IPS DF 4.7 (cell line): ENCODE data around the gene MIPOL1.
"Not testable (repeated sequence)": the region's sequence is repeated elsewhere in the genome, so short reads cannot be mapped to it uniquely, and the experiment has no call there.

Experiments used
- DNase-seq: peaks from one replicate; pipeline ENCODE4 v3.0.0-alpha.2; 2013; ENCODE audit warnings: low spot score; ENCODE audit errors: extremely low read depth

The MIPOL1 gene

DNA sequence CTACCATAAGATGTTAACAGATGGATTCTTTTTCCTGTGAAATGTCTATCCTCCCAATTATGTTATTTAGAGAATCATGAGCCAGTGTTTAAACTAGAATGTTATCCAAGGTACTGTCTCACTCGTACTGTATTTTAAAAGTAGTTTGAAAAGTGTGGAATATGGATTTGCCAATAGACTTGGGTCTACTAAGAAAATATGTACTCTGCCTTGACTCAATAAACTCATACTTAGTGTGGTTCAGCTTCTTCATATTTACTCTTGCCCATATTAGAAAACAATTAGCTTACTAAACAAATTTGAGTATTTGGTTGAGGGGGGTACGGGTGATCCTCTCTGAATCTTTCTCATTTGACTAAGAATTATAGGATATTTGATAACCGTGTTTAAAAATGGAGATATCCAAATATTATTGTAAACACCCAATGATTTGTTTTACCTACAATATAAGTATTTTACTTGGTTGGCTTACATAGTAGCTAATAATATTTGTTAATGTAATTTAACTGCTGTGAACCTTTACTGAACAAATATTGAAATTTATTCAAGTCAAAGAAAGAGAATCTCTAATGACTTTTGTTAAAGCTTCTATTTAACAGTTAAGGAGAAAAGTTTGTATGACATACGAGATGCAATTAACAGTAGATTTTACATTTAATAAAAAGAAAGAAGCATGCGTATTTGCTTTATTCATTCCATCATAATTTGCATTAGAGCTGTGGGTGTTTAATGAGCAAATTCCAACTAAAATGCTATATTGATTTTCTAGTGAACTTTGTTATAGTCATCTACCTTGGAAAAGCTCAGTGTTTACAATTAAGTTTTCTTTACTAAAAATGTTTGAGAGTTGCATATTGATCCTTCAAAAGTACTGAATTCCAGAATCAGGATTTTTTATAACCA is 81.2 kb downstream of the MIPOL1 start:
- DNase-seq, result no peak

DNA sequence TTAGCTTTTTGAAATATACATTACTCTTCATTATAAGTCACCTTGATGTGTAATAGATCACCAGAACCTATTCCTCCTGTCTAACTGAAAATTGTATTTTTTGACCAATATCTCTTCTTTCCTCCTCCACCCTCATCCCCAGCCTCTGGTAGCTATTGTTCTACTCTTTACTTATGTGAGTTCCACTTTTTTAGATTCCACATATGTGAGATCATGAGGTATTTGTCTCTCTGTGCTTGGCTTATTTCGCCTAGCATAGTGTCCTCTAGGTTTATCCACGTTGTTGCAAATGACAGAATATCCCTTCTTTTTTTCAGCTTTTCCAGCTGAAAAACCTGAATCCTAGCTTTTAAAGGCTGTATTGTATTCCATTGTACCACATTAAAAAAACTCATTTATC is 82.1 kb downstream of the MIPOL1 start:
- no peak for DNase-seq

DNA sequence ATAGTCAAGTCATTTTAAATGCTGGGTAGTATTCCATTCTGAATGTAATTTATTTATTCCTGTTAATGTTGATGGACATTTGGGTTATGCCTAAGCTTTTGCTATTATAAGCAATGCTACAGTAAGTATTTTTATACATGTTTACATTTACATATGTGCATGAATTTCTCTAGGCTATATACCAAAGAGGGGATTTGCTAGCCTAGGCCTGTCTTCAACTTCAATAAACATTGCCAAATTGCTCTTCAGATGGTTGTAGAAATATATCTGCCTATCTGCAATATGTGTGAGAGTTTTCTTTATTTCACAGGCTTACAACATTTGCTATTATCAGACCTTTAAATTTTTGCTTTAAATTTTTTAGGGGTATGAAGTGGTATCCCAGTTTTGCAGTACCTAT is 87.0 kb downstream of the MIPOL1 start:
- DNase-seq, result no peak

DNA sequence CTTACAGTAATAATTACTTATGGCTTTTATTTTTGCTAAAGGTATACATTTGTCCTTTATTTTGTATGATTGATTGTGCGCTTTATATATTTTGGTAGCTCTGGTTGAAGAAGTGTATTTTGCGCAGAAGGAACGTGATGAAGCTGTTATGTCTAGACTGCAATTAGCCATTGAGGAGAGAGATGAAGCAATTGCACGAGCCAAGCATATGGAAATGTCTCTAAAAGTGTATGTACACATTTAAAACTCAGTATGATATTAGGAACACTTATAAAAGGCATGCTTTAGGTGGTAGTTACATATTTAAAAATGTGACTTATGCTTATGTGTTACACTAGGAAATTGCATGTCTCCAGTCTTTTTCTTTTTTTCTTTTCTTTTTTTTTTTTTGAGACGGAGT is 87.5 kb downstream of the MIPOL1 start:
- no peak for DNase-seq

DNA sequence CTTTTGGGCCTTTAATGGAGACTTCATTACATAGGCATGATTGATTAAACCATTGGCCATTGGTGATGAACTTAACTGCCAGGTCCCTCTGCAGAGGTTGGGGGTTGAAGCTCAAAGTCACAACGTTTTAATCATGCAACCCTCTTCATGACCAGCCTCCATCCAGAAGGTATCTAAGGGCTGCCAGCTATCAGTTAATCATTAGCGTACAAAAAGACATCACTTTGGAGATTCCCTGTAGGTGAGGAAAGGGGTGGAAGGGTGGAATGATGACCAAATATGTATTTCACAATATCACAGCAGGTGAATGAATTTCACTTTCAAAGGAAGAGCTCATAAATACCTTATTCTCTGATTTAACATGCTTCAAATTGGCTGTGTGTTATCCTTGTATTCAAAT is 92.0 kb downstream of the MIPOL1 start:
- DNase-seq, result no peak

DNA sequence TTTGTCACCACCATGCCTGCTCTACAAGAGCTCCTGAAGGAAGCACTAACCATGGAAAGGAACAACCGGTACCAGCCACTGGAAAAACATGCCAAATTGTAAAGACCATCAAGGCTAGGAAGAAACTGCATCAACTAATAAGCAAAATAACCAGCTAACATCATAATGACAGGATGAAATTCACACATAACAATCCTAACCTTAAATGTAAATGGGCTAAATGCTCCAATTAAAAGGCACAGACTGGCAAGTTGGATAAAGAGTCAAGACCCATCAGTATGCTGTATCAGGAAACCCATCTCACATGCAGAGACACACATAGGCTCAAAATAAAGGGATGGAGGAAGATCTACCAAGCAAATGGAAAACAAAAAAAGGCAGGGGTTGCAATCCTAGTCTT is 97.5 kb downstream of the MIPOL1 start:
- not testable (repeated sequence) for DNase-seq

DNA sequence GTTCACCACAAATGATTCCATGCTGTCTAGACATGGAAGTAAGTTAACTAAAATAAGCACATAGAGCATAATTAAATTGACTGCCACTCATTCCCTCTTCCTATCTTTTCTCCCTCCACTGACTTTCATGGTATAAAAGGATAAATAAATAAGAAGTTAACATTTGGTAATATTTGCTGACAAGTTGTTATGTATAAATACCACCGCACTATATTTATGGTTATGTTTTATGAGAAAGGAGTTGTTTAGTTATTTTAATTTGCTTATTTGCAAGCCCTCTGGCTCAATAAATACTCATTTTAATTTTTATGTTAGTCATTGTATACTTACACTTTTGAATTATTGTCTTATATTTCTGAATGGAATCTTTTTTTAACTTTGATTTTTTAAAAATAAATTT is 113.5 kb downstream of the MIPOL1 start:
- DNase-seq, result no peak

DNA sequence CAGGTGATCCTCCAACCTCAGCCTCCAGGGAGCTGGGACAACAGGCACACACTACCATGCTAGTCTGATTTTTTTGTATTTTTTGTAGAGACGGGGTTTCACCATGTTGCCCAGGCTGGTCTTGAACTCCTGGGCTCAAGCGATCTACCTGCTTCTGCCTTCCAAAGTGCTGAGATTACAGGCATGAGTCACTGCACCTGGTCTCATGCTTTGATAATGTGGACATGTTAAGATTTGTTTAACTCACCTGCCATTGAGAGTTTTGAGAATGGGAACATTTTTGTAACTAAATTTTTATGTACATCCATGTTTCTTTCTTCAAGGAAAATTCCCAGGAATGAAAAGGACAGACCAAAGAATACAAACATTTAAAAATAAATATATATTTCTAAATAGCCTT is 121.2 kb downstream of the MIPOL1 start:
- DNase-seq, result no peak

DNA sequence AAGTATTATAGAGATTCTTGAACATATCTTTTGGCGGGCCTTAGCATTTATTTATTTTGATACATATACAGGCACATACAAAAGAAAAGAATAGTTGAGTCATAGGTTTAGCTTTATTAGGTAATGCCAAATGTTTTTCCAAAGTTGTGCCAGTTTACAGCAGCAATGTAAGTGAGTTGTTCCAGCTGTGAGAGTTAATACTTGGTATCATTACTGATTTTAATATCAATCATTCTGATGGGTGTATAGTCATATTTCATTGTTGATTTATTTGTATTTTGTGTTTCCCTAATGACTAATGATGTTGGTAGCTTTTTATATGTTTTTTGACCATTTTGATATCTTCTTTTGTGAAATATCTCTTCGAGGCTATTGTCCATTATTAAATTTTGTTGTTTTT is 122.4 kb downstream of the MIPOL1 start:
- no peak for DNase-seq

DNA sequence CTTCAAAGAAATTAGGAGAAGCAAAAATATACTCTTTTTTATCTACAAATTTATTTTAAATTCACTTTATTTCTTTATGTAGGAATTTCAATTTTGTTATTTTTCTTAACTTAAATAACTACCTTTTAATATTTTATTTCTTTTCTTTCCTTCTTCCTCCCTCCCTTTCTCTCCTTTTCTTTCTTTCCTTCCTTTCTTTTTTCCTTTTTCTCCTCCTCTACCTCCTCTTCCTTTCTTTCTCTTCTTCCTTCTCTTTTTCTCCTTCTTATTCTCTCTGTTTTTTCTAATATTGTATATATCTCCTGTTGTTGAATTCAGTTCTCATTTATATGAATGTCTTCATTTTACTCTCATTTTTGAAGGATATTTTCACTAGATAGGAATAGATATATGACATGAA is 127.6 kb downstream of the MIPOL1 start:
- no peak for DNase-seq

DNA sequence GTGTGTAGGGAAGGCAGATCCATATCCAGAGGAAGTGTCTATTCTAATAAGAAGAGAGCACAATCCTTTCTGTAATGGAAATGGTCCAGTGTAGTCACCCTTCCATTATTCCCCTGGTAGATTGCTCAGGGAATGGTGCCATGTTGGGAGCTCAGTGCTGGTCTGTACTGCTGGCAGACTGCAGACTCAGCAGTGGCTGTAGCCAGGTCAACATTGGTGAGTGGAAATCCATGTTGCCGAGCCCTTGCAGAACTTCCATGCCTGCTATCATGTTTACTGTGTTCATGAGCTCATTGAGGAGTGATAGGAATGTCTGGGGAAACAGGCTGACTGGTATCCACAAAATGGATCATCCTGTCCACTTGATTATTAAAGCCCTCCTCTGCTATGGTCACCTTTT is 128.7 kb downstream of the MIPOL1 start:
- DNase-seq, result no peak

DNA sequence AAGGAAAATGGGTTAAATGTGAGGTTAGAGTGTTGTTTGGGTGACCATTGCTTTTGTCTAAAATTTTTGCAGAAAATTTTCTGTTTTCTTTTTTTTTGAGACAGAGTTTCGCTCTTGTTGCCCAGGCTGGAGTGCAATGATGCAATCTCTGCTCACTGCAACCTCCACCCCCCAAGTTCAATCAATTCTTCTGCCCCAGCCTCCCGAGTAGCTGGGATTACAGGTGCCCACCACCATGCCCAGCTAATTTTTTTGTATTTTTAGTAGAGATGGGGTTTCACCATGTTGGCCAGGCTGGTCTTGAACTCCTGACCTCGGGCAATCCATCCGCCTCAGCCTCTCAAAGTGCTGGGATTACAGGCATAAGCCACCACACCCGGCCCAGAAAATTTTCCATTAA is 130.2 kb downstream of the MIPOL1 start:
- not testable (repeated sequence) for DNase-seq

DNA sequence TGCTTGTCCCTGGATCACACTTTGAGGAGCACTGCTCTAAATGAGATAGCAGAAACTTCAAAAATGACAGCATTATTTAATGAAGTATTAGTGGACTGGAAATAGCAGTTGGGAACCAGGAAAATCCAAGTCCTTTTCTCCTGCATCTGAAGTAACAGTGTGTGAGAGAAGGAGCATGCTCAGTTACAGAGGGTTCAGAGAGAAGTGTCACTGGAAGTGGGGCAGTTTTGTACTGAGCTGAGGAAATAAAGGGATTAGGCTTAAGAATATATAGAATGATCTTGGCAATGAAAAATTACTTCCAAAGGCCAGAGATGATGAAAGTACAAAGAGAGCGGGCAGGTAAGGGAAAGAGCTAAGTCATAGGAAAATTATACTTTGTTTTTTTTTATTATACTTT is 130.9 kb downstream of the MIPOL1 start:
- no peak for DNase-seq

DNA sequence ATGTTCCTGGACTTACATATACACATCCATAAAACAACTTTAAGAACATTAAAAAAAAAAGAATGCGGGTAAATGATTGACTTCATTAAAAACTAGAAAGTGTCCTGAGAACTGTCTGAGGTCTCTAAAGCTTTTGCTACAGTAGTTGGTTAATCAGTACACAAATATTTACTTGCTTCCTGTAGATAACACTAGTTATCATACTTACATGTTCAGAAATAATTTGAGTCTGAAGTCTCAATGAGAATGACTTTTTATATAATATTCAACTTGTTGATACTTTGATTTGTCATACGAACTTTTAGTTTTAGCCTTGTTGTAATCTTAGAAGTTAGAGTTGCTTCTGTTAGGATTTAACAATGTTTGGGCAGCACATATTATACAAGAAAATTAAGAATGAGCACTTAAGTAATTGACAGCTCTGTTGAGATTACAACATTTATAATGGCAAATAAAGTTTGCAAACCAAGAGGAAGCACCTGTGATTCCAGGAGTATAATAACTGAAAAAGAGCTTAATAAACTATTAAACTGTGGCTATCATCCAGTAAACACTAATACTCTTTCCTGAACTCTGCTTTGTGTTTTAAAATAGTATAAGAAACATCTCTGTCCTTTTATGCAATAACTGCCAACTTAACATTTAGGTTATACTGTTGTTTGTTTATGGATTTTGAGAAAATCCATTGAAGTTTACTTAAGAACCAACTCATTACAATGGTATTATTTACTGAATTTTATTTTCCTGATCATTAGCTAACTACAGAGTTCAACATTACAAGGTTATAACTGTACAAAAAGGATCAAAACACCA is 131.7 kb downstream of the MIPOL1 start:
- no peak for DNase-seq

DNA sequence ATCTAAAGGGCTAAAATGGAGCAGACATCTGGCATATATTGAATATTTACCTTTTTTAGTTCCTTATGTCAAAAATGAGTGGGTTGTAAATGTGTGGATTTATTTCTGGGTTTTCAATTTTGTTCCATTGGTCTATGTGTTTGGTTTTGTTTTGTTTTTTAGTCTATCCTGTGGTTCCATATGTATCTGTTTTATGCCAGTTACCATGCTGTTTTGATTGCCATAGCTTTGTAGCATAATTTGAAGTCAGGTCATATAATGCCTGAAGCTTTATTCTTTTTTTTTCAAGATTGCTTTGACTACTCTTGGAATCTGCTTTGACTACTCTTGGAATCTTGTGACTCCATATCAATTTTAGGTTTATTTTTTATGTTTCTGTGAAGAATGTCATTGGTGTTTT is 133.2 kb downstream of the MIPOL1 start:
- DNase-seq, result no peak

DNA sequence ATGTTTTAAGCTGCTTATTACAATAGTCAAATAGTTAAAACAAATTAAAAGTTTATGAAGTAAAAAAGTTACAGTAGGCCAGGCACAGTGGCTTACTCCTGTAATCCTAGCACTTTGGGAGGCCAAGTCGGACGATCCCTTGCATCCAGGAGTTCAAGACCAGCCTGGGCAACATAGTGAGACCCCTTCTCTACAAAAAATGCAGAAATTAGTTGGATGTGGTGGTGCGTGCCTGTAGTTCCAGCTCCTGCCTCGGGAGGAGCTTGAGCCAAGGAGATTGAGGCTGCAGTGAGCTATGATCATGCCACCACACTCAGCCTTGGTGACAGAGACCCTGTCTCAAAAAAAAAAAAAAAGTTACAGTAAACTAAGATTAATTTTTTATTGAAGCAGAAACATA is 142.6 kb downstream of the MIPOL1 start:
- no peak for DNase-seq

DNA sequence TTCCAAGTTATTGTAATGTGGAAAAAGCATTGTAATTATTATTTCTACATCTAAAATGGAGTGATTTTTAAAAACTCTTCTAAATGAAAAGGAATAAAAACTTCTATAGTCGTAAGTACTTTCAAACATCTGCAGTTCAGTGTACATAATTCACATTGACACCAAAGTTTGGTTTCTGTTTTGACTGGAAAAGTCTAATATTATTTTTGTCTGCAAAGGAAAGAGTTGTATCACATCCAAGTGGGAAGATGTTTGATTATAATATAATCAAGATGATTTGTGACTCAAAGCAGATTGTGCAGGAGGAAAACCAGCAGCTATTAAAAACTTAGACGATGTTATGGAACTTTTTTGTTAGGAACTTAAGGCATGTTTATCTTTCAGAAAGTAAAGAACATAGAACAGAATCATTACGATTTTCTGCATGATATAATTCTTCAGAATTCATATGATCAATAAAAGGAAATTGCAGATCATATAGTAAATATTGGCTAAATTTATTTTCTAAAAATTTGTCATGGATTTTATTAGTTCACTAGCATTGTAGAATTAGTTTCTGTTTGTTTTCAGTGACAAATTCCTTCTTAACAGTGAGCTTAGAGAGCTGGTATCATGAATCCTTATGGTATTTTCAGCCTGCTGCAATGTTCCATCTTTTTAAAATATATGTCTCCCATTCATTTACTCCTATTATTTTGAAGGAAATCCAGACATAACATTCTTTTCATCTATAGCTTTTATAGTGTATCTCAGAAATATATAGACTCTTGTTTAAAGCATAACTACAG is 145.8 kb downstream of the MIPOL1 start:
- no peak for DNase-seq

DNA sequence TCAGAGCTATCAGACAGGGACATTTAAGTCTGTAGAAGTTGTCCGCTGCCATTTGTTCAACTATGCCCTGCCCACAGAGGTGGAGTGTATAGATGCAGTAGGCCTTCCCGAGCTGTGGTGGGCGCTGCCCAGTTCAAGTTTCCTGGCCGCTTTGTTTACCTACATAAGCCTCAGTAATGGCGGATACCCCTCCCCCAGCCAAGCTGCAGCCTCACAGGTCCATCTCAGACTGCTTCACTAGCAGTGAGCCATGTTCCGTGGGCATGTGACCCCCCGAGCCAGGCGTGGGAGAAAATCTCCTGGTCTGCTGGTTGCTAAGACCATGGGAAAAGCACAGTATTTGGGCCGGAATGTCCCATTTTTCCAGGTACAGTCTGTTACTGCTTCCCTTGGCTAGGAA is 165.9 kb downstream of the MIPOL1 start:
- DNase-seq, result no peak

DNA sequence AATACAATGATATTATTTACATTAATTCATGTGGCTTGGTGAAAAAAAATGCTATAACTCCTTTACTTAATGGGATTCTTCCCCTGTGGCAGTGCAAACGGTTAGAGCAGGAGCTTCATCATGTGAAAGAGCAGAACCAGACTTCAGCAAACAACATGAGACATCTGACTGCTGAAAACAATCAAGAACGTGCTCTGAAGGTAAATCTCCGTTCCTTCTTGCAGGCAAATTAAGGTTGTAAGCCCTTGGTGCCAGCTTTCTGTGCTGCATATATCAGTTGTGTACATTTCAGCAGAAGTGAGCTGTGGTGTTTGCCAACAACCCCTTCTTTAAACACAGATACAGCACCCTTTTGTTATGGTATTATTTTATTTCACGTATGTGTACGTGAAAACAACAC is 171.7 kb downstream of the MIPOL1 start:
- DNase-seq, result no peak

DNA sequence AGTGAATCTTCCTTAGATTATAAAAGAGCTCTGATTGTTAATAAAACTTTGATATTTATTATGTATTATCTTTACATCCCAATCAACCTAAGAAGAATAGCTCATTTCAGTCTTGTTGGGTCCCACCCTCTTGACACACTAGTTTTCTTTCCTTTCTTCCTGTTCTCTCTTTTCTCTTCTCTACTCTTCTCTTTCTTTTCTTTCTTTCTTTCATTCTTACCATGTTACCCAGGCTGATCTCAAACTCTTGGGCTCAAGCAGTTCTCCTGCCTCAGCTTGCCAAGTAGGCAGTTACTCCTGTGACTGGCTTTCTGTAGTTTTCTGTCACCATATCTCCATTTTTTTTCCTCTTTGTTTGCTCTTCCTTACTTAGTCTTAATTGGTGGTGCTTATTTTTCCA is 177.8 kb downstream of the MIPOL1 start:
- DNase-seq, result no peak

DNA sequence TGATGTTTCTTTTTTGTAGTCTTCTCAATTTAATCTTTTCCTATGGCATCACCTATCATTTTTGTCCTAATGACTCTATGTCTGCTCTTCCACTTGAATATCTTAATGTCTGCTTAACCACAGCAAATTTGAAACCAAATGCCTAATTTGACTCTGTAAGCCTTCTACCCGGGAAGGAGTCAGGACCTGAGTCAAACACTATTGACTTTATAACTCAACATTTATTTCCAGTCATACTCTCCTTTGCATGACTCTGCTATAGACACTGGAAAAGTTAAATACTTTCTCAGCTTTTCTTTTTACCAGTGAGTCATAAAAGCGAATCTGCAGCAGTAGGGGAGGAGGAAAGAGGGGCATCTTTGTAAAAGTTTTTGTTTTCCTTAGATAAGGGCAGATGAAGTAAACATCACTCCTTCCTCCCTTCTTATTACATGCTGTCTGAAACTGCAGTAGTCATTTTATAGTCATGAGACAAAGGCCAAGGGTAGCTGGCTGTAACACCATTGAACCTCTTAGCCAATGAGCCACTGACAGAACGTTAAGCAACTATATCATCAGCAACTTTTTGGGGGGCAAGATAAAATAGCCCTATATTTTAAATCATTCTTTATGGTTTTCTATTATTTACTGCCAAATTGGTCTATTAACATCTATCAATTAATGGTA is 179.3 kb downstream of the MIPOL1 start:
- no peak for DNase-seq
